GM18951 (cell line): ENCODE results near the gene ZNF726.
"Not testable (repeated sequence)": the region's sequence is repeated elsewhere in the genome, so short reads cannot be mapped to it uniquely, and the experiment has no call there.

Source experiments
- POLR2A ChIP-seq: IDR thresholded peaks from 4 replicates; pipeline ENCODE4 v1.6.1; 2011; ENCODE audit warnings: mild to moderate bottlenecking; ENCODE audit not compliant: insufficient read length, insufficient read depth; ENCODE audit errors: extremely low read depth
- in situ Hi-C: fragments of 300-500 bp; cut with MboI; formaldehyde crosslinking; loops from one replicate; pipeline ENCODE4 v1.12.0; 2022; ENCODE audit warnings: low sequenced_read_pairs, mixed read lengths, inconsistent platforms; ENCODE audit not compliant: unreplicated experiment

The ZNF726 gene

GRCh38 chr19:23906835-23907234 lies 7.9 kb upstream of the ZNF726 start:
- in situ Hi-C loops, result no loop called here
- no peak for TF ChIP-seq POLR2A

- TF ChIP-seq POLR2A, result no peak
- in situ Hi-C loops, result no loop called here
Measured at GRCh38 chr19:23908165-23908564, 6.5 kb upstream of the ZNF726 start.

GRCh38 chr19:23909222-23909621 lies 5.5 kb upstream of the ZNF726 start:
- in situ Hi-C loops, result no loop called here
- TF ChIP-seq POLR2A, result no peak

GRCh38 chr19:23913931-23914330 lies 755 bp upstream of the ZNF726 start:
- TF ChIP-seq POLR2A, result no peak
- in situ Hi-C loops, result no loop called here

- in situ Hi-C loops, result no loop called here
- TF ChIP-seq POLR2A, result no peak
Measured at GRCh38 chr19:23916991-23917390, 2.3 kb downstream of the ZNF726 start.

- no peak for TF ChIP-seq POLR2A
- in situ Hi-C loops, result no loop called here
Measured at GRCh38 chr19:23917856-23918255, 3.2 kb downstream of the ZNF726 start.

- TF ChIP-seq POLR2A, result no peak
- in situ Hi-C loops, result no loop called here
Measured at GRCh38 chr19:23925285-23925684, 10.6 kb downstream of the ZNF726 start.

GRCh38 chr19:23932878-23933277 lies 18.2 kb downstream of the ZNF726 start:
- no peak for TF ChIP-seq POLR2A
- in situ Hi-C loops, result no loop called here

GRCh38 chr19:23937031-23937430 lies 22.3 kb downstream of the ZNF726 start:
- in situ Hi-C loops, result not testable (repeated sequence)

GRCh38 chr19:23943411-23943810 lies 28.7 kb downstream of the ZNF726 start:
- in situ Hi-C loops, result no loop called here
- TF ChIP-seq POLR2A, result no peak

GRCh38 chr19:23946569-23946968 lies 31.9 kb downstream of the ZNF726 start:
- no peak for TF ChIP-seq POLR2A
- in situ Hi-C loops, result no loop called here

- in situ Hi-C loops, result no loop called here
- no peak for TF ChIP-seq POLR2A
Measured at GRCh38 chr19:23949611-23950010, 34.9 kb downstream of the ZNF726 start.

- TF ChIP-seq POLR2A, result no peak
- in situ Hi-C loops, result no loop called here
Measured at GRCh38 chr19:23956051-23956450, 41.4 kb downstream of the ZNF726 start.

GRCh38 chr19:23957660-23958281 lies 43.1 kb downstream of the ZNF726 start:
- in situ Hi-C loops, result no loop called here
- TF ChIP-seq POLR2A, result no peak

GRCh38 chr19:23963396-23963795 lies 48.7 kb downstream of the ZNF726 start:
- in situ Hi-C loops, result not testable (repeated sequence)

- in situ Hi-C loops, result not testable (repeated sequence)
Measured at GRCh38 chr19:23963881-23964280, 49.2 kb downstream of the ZNF726 start.

- in situ Hi-C loops, result not testable (repeated sequence)
Measured at GRCh38 chr19:23964334-23964733, 49.6 kb downstream of the ZNF726 start.
